HTERT RPE-1 (cell line): Measurements from ENCODE around the gene CCNY.

Source experiments
- in situ Hi-C: fragments of 300-500 bp; cut with MboI; formaldehyde crosslinking; loops from 4 replicates; pipeline ENCODE4 v1.14.3; 2020; ENCODE audit warnings: low sequenced_read_pairs

The CCNY gene

DNA sequence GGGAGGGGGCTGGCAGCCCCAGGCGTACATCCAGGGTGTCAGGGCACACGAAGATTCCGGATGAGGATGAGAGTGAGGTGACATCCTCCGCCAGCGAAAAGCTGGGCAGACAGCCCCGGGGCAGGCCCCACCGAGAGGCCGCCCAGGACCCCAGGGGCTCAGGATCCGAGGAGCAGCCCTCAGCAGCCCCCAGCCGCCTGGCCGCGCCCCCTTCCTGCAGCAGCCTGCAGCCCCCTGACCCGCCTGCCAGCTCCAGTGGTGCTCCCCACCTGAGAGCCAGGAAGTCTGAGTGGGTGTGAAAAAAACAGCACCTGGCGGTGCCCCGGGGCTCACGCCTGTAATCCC, 272.0 kb downstream of the CCNY start:
- in situ Hi-C loops, result no loop called here

DNA sequence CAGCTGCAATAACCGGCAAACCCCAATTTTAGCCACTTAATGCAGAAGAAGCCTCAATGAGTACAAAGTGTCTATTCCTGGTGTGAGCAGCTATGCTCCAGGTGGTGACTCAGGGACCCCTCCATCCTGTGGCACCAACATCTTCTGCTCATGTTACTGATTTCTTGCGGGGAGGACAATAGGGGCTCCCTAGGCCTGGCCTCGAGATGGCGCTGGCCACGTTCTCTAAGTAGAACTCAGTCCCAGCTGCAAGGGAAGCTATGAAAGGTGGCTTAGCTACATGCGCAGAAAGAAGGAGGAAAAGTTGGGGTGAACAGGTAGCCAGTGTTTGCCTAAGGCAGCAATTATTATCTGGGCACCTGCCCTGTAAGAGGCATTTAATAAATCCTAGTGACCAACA, 275.4 kb downstream of the CCNY start:
- in situ Hi-C loops, result no loop called here

DNA sequence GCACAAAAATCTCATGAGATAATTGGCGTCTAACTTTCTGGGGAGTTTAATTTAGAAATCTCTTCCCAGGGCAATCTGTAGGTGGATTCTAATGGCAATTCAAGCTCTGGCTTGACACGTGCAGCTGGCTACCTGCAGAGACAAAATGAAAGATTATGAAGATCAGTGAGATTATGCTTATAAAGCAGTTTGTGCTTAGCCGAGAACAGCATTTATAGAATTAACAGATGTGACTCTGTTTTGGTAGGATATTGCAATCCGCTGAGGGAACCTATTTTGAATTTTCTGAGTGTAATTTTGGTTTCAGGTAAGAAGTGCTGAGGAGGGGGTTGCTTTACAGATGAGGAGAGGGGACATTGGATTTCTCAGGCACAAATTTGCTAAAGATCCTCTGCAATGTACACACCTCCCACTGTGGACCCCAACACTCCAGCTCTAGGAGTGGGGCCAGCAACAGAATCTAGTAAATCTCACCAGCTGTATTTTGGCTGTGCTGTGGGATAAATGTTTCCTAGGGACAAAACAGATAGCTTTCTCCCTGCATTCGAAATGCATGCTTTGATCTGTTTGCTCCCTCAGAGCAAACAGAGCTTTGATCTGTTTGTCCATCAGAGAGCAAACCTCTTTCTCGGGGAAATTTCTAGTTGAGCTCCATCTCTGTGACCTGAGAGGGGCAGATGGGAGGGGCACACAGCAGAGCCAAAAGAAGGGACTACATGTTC, 276.2 kb downstream of the CCNY start:
- in situ Hi-C loops, result no loop called here

DNA sequence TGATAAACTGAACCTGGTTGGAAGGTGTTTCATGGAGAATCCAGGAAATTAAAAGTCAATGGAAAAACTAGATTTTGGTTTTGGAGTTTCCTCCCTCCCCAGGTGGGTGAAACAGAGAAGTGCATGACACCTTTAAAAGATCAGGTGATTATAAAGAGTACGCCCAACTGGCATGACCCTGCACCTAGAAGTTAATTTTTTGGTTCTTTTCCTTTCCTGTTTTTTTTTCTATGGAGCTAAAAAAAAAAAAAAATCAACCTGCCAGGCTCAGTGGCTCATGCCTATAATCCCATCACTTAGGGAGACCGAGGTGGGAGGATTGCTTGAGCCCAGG, 276.8 kb downstream of the CCNY start:
- in situ Hi-C loops, result no loop called here

DNA sequence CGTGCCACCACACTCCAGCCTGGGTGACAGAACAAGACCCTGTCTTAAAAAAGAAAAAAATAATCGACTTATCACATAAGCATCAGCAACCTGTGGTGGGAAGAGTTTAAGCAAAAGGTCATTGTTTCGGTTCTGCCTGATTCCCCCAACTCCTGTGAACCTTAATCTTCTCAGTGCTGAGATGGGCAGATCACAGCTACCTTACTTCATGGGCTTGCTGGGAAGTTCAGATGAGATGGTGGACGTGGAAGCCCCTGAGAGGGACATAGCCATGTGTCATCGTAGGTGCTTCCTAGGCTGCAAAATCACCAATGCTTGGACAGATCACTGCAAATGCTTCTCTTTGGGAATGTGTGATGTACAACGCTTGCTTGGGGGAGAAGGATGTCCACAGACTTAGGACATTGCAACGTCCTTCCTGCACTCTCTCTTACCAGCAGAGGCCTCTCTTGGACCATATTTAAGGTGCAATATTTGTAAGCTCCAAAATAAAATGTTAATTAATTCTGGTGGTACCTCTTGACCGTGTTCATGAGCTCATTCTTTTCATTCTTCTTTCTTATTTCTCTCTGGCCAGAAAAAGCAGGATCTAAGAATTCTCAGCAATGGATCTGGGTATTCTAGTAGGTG, 277.4 kb downstream of the CCNY start:
- in situ Hi-C loops, result no loop called here

DNA sequence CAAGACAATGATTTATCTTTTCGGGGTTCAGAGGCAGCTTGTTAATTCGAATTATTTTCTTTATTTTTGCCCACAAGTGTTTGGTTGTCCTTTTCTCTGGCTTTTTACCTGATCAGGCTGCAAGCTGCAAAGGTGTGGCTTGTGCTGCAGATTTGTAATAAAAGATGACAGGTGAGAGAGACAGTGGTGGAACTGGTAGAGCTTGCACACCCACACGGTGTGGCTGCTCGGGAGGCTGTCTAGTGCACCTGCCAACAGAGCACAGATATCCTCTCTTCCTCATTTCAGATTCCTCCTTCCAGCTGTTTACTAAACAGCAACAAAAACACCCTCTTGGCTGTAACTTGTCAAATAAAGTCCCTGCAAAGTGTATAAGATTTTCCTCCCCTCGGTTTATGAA, 278.0 kb downstream of the CCNY start:
- in situ Hi-C loops, result no loop called here
